Liver (tissue), 3 donors: ENCODE measurements around the gene MXD4.

ENCODE experiments used
- ATF3 ChIP-seq: IDR thresholded peaks from 2 replicates; pipeline ENCODE4 v1.6.1; 2016; ENCODE audit warnings: antibody characterized with exemption
- CTCF ChIP-seq: fragments of 150-350 bp; IDR thresholded peaks from 2 replicates; pipeline ENCODE4 v1.5.1; 2017; ENCODE audit warnings: improper control_type of control experiment, low read depth, low read length; ENCODE audit not compliant: missing input control
- EGR1 ChIP-seq, 2 donors: IDR thresholded peaks; 2 replicates each; pipeline ENCODE4 v1.6.1; 2016 to 2018; ENCODE audit warnings: antibody characterized with exemption in 2 of 2, low read depth in 2 of 2
- GABPA ChIP-seq, 2 donors: IDR thresholded peaks in 1 of 2; conservative IDR thresholded peaks in 1 of 2; 2 replicates each; pipeline ENCODE4 v1.6.1; 2016; ENCODE audit warnings: antibody characterized with exemption in 2 of 2, mild to moderate bottlenecking in 1 of 2, moderate library complexity in 1 of 2
- HNF4G ChIP-seq: IDR thresholded peaks from 2 replicates; pipeline ENCODE4 v1.6.1; 2016; ENCODE audit warnings: antibody characterized with exemption
- JUND ChIP-seq, 2 donors: IDR thresholded peaks; 2 replicates each; pipeline ENCODE4 v1.6.1; 2016; ENCODE audit warnings: antibody characterized with exemption in 2 of 2
- MAX ChIP-seq: IDR thresholded peaks from 2 replicates; pipeline ENCODE4 v1.6.1; 2016; ENCODE audit warnings: antibody characterized with exemption
- RAD21 ChIP-seq, 2 donors: IDR thresholded peaks; 2 replicates each; pipeline ENCODE4 v1.6.1; 2016; ENCODE audit warnings: antibody characterized with exemption in 2 of 2, mild to moderate bottlenecking in 2 of 2
- REST ChIP-seq: IDR thresholded peaks from 2 replicates; pipeline ENCODE4 v1.6.1; 2016; ENCODE audit warnings: antibody characterized with exemption, mild to moderate bottlenecking
- RXRA ChIP-seq, 2 donors: IDR thresholded peaks; 2 replicates each; pipeline ENCODE4 v1.6.1; 2017 to 2018; ENCODE audit warnings: antibody characterized with exemption in 2 of 2, mild to moderate bottlenecking in 1 of 2
- SP1 ChIP-seq: IDR thresholded peaks from 2 replicates; pipeline ENCODE4 v1.6.1; 2018; ENCODE audit warnings: antibody characterized with exemption, mild to moderate bottlenecking
- TAF1 ChIP-seq: conservative IDR thresholded peaks from 2 replicates; pipeline ENCODE4 v1.6.1; 2016; ENCODE audit warnings: antibody characterized with exemption, mild to moderate bottlenecking
- YY1 ChIP-seq: IDR thresholded peaks from 2 replicates; pipeline ENCODE4 v1.6.1; 2016; ENCODE audit warnings: antibody characterized with exemption, mild to moderate bottlenecking
- ZBTB33 ChIP-seq: IDR thresholded peaks from 2 replicates; pipeline ENCODE4 v1.6.1; 2016; ENCODE audit warnings: antibody characterized with exemption
- donor health status: healthy.
- donor health status: healthy.

GRCh38 chr4:2272026-2272827 lies 10.3 kb upstream of the MXD4 start:
- TF ChIP-seq CTCF (no peak), YY1 (no peak), REST (no peak), TAF1 (no peak), MAX (no peak), GABPA (IDR thresholded peaks at IDR 0.05 in 1 of 2, conservative IDR thresholded peaks at IDR 0.05 in 1 of 2) (no peak), RAD21 (IDR thresholded peaks at IDR 0.05) (no peak), JUND (IDR thresholded peaks at IDR 0.05) (no peak), ATF3 (no peak), SP1 (no peak), RXRA (IDR thresholded peaks at IDR 0.05) (no peak), ZBTB33 (no peak), HNF4G (no peak), EGR1 (IDR thresholded peaks at IDR 0.05; ENCODE audit: low read depth in 2 of 2) (no peak)
